ENCODE measurements around the gene INPP5A.
"Not testable (repeated sequence)": the region's sequence is repeated elsewhere in the genome, so short reads cannot be mapped to it uniquely, and the experiment has no call there.

The INPP5A gene

GRCh38 chr10:132584081-132584480, 46.5 kb downstream of the INPP5A start:
- DNase-seq: no peak

GRCh38 chr10:132585732-132586722, 48.4 kb downstream of the INPP5A start:
- DNase-seq: no peak

- no peak for DNase-seq
These were observed 49.2 kb downstream of the INPP5A start for GRCh38 chr10:132586739-132587138.

DNA sequence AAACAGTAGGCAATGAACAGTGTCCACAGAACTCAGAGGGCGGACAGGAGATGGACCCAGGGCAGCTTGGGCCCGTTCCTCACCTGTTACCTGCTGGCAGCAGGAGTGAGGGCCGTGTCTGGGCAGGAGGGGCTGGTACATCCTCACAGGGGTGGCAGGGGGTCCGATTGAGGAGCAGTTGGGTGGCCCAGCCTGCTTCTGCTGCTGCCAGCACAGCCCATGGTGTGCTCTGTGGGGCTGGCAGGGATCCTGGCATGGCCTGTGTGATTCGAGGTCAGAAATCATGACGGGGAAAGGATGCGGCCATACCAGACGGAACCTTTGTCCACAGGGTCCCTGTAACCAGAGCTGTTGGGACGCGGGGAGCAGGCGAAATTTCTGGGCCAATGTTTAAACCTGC, 49.6 kb downstream of the INPP5A start:
- no peak for DNase-seq

DNA sequence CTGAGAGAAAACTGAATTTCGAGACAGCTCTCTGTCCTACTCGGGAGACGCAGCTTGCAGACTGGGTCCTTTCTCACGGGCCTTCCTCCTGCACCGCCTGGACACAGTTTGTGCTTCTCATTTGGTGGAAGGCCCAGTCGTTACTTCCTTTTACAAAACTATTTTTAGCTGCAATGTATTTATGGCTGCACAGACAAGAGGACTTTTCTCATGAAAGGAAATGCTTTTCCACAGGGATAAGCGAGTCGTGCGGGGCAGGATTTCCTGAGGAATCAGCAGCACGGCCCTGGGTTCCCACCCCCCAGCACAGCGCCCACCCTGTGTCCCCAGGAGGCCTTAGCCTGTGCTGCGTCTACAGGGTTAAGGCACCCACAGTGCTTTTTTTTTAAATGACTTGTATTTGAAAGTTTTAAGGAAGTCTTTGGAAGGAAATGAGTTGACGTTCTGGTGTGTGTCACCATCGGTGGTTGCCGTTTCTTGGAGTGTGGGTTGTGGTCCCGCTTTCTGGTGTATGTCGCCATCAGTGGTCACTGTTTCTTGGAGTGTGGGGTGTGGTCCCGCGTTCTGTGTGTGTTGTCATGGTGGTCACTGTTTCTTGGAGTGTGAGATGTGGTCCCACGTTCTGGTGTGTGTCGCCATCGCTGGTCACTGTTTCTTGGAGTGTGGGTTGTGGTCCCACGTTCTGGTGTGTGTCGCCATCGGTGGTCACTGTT, 50.9 kb downstream of the INPP5A start:
- no peak for DNase-seq

DNA sequence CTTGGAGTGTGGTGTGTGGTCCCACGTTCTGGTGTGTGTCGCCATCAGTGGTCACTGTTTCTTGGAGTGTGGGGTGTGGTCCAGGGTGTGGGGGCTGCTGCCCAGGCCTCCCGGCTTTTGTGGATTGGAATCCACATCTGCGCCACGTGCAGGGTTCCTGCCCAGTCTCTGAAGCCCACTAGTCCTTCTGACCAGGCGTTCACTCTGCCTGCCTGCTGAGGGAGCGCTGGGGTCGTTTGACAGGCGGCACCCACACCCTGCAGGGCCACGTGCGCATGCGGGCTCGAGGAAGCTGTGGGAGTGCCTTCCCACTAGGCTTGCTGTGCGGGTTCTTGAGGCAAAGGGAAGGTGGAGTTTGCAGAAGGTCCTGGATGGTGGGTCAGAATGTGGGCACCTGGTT, 51.4 kb downstream of the INPP5A start:
- DNase-seq: no peak

- DNase-seq: no peak
These were observed 52.1 kb downstream of the INPP5A start for GRCh38 chr10:132589681-132590080.

DNA sequence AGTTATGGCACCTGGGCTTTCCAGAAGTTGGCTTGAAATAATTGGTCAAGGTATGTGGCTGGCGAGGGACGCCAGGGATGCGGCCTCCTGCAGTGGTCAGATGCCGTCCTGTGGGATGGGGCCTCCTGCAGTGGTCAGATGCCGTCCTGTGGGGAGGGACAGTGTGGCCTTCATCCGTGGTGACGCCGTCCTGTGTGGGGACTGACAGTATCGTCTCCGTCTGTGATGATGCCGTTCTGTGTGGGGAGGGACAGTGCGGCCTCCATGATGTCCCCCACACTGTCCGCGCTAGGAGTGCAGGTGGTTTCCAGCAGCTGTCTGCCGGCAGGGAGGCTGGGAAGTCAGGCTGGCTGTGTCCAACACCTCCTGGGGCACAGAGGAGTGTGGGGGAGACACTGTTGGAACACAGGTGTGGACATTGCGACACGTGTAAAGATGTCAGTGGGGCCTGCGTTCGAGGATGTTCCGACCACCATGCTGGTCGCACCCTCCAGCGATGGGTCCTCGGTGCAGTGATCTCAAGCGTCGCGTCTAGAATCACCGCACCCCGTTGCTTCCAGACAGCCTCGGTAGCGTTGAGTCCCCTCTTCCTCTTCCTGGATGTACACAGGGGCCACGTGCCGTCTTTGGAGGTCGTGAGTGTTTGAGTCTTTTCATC, 52.6 kb downstream of the INPP5A start:
- DNase-seq: no peak

DNA sequence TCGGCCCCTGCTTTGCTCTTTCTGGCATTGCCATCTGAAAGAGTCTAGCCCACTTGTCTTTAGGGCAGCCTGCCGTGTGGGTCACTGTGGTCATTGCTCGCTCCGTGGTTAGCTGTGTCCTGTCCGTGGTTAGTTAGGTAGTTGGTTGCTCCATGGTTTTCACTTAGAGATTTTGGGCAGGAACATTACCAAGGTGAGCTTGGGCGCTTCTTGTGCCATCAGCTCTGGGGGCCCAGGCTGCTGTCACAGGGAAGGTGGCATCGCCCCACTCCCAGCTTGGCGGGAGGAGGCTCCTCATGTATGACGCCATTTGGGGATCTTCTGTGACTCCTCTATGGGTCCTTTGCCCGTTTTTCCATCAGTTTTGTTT, 53.1 kb downstream of the INPP5A start:
- DNase-seq: no peak

DNA sequence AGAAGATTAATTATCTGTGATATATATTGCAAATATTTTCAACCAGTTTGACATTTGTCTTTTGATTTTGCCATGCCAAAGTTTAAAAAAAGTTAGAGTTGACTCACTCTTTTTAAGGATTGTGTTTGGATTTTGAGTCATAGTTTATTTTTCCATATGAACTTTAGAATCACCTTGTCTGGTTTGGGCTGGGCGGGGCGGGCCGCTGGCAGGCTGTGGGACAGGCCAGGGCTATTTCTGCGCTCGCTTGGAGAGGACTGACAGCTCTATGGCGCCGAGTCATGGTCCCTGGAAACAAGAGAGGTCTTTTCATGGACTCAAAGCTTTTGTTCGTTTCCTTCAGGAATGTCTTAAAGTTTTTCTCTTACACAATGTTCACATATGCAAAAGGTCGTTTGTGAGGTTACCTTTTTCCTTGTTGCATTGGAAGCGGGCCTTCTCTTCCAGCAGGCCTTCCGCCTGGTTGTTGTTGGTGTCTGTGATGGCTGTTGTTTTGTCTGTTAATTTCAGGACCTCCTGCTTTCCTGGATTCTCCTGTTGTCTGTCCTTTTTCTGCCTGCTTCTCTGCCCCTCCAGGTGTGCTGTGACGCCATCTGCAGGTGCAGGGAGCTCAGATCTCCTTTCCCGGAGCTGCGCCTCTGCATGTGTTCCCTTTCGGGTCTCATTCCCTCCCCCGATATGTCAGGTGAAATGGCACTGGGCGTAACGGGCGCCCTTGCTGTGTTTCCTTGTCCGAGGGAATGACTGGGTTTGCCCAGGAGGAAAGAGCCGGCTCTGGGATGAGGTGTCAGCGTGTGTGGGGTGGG, 53.8 kb downstream of the INPP5A start:
- DNase-seq: no peak

- DNase-seq: no peak
These were observed 55.3 kb downstream of the INPP5A start for GRCh38 chr10:132592790-132593383.

DNA sequence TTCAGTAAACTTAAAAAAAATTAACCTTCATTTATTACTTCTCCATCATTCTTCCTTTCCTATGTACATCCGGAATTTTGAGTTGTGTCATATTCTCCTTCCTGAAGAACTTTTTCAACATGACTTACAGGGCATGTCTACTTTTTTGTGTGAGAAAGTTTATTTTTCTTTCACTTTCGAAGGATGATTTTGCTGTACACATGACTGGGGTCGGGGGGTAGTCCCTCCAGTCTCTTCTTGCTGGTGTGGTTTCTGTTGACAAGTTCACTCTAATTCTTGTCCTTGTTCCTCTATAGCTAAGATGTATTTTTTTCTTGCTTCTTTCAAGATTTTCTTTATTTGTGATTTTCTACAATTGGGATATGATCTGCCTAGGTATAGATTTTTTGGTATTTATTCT, 55.8 kb downstream of the INPP5A start:
- no peak for DNase-seq

DNA sequence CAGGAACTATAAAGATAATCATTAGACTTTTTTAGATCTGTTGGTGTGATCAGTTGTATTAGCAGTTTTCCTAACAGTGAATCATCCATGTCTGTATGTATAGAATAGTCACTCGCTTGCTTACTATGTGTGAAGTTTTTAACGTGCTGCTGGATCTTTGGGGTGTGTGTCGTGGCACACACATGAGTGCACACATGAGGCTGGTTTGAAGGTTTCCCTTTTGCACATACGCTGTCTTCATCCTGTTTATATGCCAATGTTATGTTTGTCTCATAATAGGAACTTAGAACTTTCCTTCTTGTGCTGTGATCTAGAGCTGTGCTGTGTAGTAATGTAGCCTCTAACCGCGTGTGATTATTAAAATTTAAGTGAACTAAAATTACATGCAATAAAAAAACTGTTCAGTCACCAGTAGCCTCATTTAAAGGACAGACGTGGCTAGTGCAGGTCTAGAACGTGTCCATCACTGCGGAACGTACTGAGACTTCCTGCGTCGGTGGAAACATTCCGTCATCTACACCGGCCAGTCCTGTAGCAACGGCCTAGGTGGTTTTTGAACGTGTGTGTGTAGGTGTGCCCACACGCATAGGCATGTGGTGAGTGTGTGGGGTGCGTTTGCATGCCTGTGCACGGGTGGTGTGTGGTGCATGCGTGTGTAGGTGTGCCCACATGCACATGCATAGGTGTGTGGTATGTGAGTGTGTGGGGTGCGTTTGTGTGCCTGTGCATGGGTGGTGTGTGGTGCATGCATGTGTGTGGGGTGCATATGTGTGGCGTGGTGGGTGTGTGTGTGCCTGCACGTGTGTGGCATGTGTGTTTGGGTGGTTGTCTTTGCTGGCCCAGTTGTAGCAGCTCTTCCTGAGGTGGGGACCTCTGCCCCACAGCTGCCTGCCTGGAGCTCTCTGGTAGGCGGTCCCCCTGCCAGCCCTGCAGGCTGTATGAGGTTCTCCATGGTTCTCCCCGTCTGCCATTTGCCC, 56.6 kb downstream of the INPP5A start:
- no peak for DNase-seq

GRCh38 chr10:132595021-132595420, 57.4 kb downstream of the INPP5A start:
- no peak for DNase-seq

GRCh38 chr10:132595854-132596253, 58.3 kb downstream of the INPP5A start:
- no peak for DNase-seq

DNA sequence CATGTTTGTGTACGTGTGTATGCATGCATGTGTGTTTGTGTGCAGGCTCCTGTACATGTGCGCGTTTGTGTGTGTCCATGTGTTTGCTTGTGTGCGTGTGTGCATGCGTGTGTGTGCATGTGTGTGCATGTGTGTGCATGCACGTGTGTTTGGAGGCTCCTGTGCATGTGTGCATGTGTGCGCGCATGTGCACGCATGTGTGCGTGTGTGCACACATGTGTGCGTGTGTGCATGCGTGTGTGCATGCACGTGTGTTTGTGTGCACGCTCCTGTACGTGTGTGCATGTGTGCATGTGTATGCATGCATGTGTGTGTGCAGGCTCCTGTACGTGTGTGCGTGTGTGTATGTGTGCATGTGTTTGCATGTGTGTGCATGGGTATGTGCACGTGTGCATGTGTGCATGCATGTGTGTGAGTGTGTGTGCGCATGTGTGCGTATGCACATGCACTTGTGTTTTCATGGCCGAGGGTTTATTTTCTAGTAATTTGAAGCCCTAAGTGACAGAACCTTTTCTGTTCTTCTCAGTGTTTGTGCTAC, 59.2 kb downstream of the INPP5A start:
- DNase-seq: no peak

- no peak for DNase-seq
These were observed 60.1 kb downstream of the INPP5A start for GRCh38 chr10:132597654-132598053.

DNA sequence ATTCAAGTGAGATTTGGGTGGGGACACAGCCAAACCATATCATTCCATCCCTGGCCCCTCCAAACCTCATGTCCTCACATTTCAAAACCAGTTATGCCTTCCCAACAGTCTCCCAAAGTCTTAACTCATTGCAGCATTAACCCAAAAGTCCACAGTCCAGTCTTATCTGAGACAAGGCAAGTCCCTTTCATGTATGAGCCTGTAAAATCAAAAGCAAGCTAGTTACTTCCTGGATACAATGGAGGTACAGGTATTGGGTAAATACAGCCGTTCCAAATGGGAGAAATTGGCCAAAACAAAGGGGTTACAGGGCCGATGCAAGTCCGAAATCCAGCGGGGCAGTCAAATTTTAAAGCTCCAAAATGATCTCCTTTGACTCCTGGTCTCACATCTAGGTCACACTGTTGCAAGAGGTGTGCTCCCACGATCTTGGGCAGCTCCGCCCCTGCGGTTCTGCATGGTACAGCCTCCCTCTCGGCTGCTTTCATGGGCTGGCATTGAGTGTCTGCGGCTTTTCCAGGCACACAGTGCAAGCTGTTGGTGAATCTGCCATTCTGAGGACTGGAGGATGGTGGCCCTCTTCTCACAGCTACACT, 61.5 kb downstream of the INPP5A start:
- DNase-seq: not testable (repeated sequence)

DNA sequence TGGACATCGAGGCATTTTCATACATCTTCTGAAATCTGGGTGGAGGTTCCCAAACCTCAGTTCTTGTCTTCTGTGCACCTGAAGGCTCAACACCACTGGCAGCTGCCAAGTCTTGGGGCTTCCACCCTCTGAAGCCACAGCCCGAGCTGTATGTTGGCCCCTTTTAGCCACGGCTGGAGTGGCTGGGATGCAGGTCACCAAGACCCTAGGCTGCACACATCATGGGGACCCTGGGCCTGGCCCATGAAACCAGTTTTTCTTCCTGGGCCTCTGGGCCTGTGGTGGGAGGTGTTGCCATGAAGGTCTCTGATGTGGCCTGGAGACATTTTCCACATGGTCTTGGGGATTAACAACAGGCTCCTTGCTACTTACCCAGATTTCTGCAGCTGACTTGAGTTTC, 62.1 kb downstream of the INPP5A start:
- DNase-seq: no peak

DNA sequence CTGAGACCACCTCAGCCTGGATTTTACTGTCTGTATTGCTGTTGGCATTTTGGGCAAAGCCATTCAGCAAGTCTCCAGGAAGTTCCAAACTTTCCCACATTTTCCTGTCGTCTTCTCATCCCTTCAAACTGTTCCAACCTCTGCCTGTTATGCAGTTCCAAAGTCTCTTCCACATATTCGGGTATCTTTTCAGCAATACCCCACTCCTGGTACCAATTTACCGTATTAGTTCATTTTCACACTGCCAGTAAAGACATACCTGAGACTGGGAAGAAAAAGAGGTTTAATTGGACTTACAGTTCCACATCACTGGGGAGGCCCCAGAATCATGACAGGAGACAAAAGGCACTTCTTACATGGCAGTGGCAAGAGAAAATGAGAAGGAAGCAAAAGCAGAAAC, 62.8 kb downstream of the INPP5A start:
- no peak for DNase-seq

Data from NCI-H187 treated with DMSO at 0.1 percent for 48 hours (cell line).